NCI-H524 treated with DMSO at 0.1 percent for 48 hours (cell line): ENCODE results near the gene TNP2.
"Not testable (repeated sequence)": the region's sequence is repeated elsewhere in the genome, so short reads cannot be mapped to it uniquely, and the experiment has no call there.

Source experiments
- DNase-seq: peaks from one replicate; lab custom pipeline; 2025; lab: John Stamatoyannopoulos, UW

Gene TNP2

DNA sequence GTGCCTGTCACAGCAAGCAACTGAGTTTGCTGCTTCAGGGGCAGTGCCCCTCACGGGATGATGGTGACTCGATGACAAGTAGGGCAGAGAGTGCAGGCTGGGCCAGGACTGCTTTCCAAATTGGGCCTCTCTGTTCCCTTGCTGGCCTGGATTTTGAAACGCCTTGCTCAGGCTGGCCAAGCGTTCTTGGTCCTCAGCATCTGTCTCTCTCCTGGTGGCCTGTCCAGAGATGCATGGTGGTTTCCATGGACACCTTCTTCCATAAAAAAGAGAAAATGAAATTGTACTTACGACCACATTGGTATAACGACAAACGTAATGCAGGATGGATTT, 31.4 kb upstream of the TNP2 start:
- DNase-seq, result no peak

- no peak for DNase-seq
Observed at GRCh38 chr16:11299865-11300559, 30.9 kb upstream of the TNP2 start.

DNA sequence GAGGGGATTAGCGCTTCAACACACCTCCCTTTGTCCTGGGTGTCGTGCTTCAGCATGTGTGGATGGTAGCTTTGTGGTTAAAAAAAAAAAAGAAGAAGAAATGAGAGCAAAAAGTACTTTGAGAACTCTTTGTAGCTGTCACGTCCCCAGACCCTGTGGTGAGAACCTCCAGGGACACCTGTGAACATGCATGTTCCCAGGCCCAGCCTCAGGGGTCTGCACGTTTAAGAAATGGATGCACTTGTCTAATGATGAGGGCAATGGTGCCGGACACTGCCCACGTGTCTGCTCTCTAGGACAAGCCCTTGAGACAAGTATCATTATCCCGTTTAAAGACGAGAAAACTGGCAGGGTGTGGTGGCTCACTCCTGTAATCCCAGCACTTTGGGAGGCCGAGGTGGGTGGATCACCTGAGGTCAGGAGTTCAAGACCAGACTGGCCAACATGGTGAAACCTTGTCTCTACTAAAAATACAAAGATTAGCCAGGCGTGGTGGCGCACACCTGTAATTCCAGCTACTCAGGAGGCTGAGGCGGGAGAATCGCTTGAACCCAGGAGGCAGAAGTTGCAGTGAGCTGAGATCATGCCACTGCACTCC, 29.9 kb upstream of the TNP2 start:
- DNase-seq, result not testable (repeated sequence)

DNA sequence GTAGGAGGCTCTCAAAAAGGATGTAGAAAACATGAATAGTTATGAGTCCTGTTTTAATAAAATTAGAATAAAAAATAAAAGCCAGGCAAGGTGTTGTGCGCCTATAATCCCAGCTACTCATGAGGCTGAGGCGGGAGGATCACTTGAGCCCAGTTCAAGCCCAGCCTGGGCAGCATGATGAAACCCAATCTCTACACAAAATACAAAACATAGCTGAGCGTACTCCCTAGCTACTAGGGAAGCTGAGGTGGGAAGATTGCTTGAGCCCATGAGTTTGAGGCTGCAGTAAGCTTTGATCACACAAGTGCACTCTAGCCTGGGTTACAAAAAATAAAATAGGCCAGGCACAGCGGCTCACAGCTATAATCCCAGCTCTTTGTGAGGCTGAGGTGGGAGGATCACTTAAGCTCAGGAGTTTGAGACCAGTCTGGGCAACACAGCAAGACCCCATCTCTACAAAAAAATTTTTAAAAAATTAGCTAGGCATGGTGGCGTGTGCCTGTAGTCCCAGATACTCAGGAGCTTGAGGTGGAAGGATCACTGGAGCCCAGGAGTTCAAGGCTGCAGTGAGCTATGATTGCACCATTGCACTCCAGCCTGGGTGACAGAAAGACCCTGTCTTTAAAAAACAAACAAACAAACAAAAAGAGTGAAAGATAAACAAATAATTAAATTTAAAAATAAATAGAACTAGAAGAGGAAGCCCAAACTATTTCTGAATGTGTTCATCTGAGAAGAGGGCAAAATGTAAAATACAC, 29.2 kb upstream of the TNP2 start:
- no peak for DNase-seq

DNA sequence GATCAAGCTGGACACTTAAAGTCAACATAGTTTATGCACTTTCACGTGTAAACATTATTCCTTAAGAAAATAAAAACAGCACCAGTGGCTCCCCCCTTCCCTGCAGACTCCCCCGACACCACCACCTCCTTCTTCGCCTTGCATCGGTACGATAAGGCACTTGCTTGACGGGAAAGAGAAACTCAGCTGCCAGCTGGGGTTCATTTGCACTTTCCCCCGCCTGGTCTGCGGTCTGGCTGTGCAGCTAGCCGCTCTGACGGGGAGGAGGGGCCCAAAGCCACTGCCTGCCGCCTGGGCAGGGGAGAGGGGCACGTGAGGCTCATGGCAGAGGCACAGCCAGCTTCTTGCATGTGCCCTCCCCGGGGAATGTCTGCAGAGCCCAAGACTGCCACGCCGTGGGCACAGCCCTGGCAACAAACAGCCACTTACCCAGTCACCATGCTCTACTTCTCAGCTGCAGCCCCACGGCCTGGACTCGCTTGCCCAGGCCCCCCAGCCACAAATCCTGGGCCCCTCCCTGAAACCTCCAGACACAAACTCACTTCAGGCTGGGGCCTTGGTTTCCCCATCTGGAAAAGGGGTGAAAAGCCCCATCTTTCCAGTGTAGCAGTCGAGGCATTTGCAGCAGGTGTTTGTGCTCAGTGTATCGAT, 28.5 kb upstream of the TNP2 start:
- DNase-seq, result no peak

- no peak for DNase-seq
Observed at GRCh38 chr16:11296706-11297491, 27.8 kb upstream of the TNP2 start.

GRCh38 chr16:11296351-11296705, 27.2 kb upstream of the TNP2 start:
- DNase-seq, result no peak

DNA sequence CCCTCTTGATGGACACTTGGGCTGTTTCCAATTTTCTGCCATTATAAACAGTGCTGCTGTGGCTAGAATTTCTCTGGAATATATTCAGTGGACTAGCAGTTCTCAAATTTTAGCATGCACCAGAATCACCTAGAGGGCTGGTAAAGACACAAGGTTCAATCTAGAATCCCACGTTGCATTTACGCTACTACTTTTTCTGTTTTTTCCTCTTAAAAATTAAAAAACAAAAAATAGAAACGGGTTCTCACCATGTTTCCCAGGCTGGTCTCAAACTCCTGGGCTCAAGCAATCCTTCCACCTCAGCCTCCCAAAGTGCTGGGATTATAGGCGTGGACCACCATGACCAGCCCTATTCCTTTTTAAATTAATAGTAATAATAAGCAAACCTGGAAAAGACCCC, 26.5 kb upstream of the TNP2 start:
- no peak for DNase-seq

DNA sequence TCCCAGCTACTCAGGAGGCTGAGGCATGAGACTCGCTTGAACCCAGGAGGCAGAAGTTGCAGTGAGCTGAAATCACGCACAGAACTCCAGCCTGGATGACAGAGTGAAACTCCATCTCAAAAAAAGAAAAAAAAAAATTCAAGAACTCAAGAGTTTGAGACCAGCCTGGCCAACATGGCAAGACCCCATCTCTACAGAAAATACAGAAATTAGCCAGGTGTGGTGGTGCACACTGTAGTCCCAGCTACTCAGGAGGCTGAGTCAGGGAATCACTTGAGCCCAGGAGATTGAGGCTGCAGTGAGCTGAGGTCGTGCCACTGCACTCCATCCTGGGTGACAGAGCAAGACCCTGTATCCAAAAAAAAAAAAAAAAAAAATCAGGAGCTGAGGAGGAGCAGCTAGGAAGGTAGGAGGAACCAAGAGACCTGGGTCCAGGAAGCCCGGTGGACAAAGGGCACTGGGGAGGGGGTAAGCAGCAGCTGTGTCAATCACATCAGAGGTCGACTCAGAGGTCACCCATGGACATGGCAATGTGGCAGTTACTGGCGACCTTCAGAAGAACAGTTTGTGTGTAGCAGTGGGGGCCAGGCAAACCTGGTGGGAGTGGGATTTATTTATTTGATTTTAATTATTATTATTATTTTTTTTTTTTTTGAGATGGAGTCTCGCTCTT, 23.1 kb upstream of the TNP2 start:
- no peak for DNase-seq

- DNase-seq, result no peak
Observed at GRCh38 chr16:11291091-11291703, 22.1 kb upstream of the TNP2 start.

DNA sequence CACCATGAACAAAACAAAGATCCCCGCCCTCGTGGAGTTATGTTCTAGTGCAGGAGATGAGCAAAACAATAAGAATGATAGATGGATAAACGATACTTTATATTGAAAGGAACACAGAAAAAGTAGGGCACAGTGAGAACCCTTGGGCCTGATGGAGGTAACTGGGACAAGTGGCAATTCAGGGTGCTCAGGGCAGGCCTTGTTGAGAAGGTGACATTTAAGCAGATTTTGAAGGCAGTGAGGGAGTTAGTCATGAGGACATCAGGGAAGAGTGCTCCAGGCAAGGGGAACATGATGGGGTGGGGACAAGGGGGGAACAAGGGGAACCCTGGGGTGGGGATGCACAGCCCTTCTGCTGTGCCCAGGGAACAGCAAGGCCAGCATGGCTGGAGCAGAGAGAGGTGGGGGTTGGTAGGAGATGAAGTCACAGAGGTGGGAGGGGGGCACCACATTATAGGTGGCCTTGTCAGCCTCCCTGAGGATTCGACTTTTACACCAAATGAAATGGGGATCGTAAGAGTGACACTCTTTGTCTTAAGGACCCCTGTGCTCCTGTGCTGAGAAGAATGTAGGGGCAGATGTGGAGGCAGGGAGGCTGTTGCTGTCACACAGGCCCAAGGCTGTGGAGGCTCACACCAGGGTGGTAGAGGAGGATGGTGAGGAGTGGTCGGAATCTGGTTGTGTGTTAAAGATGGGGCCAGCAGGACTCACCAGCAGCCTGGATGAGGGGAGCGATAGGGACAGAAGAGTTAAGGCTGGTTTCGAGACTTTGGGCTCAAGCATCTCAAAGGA, 21.2 kb upstream of the TNP2 start:
- DNase-seq, result no peak

DNA sequence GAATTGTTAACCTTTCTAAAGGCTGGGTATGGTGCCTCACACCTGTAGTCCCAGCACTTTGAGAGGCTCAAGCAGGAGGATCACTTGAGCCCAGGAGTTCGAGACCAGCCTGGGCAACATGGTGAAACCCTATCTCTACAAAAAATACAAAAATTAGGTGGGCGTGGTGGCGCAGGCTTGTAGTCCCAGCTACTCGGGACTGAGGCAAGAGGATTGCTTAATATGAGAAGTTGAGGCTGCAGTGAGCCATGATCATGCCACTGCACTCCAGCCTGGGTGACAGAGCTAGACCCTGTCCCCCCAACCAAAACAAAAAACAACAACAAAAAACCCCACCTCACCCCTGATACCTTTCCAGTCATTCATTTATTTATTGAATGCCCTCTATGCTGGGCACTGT, 20.6 kb upstream of the TNP2 start:
- not testable (repeated sequence) for DNase-seq

DNA sequence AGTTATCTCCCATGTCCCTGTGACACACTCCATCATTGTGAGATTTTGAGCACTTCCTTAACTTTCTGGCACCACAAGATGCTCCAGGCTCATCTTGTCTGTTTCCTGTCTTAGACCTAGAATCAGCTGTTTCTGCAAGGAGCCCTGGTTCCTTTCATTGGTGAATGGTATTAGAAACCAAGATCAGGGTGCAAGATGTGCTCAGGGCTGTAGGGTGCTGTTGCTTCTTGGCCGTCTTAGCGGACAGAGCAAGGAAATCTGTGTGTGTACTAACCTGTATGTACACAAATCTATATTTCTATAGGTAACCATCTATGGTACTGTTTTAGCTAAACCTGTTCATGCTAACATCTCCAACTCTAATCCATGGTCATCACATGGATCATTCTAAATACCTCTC, 20.1 kb upstream of the TNP2 start:
- no peak for DNase-seq

DNA sequence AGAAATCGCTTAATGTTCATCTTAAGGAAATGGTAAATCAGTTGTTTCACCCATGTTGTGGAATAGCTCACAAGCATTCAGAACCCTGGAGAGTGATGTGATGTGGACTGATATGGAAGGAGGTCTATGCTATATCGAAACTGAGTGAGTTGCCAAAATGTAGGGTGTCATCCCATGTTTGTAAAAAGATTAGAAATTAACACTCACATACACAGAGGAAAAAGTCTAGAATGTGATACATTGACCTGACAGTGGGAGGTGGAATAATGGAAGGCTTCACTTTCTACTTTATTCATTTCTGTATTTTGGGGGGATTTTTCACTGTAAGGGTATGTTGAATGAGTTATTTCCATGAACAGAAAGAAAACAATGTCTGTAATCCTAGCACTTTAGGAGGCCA, 16.7 kb upstream of the TNP2 start:
- DNase-seq, result no peak

GRCh38 chr16:11283820-11284248, 14.7 kb upstream of the TNP2 start:
- no peak for DNase-seq

DNA sequence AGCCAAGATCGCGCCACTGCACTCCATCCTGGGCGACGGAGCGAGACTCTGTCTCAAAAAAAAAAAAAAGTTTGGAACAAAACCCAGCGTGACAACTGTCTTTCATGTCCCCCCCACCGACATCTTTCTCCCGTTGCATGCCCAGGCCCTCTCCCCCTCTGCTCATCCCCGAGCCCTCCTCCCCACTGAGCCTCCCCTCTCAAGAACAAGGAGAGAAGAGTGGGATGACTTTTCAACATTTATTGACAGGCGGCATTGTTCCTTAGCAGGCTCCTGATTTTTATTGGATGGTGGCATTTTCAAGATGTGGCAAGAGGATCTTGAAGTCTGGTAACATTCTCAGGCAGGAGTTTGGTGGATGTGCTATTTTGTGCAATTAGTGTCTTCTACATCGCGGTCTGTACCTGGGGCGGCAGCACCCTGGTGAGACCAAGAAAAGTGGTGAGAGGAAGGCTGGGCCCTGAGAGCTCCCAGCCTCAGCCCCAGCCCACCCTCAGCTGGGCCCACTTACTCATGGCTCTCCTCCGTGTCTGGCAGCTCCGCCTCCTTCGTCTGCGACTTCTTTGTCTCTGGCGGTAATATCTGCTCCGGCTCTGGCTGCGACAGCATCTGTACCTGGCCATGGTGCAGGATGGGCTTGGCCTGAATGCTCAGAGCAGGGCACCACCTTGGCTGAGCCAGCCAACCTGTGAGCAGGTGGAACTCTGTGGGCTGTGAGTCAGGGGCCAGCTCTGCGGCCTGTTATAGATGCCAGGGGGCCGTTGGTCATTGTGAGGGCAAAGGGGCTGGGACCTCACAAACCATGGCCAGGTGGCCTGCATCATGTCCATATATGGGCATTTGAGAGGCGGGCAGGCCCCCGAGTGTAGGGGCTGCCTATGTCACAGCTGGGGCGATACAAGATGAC, 11.7 kb upstream of the TNP2 start, which contains the start of gene PRM1:
PRM1 (minus strand) TSS at position 715 of the 907 bp plus-strand sequence; CDS start at position 623, 92 bp downstream.
- DNase-seq, result no peak

GRCh38 chr16:11278681-11279628, 9.8 kb upstream of the TNP2 start:
- DNase-seq, result no peak
